H1 (cell line): ENCODE results near the gene BTNL3. TPM values are rescaled to one million over a fixed set of nuclear protein-coding genes. Genes with fewer than 3 reads are reported as not detected.

Source experiments
- CTCF ChIA-PET: fragments of 300-600 bp; sonication (Branson Sonifier 250); formaldehyde crosslinking; loops from one replicate; lab custom pipeline; 2021; ENCODE audit not compliant: partially characterized antibody; lab: Charles Lee
- POLR2A ChIA-PET: fragments of 300-600 bp; sonication (Branson Sonifier 250); formaldehyde crosslinking; loops from one replicate; lab custom pipeline; 2021; ENCODE audit warnings: inconsistent platforms; ENCODE audit not compliant: partially characterized antibody; lab: Charles Lee
- DNase-seq, 2 experiments: peaks; one replicate each; pipeline versions ENCODE4 v3.0.0 to v3.0.0-alpha.2; 2010 to 2022; ENCODE audit warnings: low spot score in 2 of 2, low read depth in 1 of 2, mixed read lengths in 1 of 2
- FAIRE-seq: peaks from 2 replicates; lab custom pipeline; 2011; peaks lifted over from hg19 to GRCh38; lab: Jason Lieb, UNC
- H2AFZ ChIP-seq: 2 replicates; pipeline ENCODE4 v1.8.1; 2012; ENCODE audit warnings: low read length, inconsistent platforms
- H2AK5ac ChIP-seq: 2 replicates; pipeline ENCODE4 v1.6.1; 2013; ENCODE audit warnings: low read depth, low read length
- H2BK120ac ChIP-seq: replicated peaks from 2 replicates; pipeline ENCODE3; 2013; ENCODE audit warnings: low read depth, low read length, inconsistent platforms
- H2BK12ac ChIP-seq: 2 replicates; pipeline ENCODE4 v1.6.1; 2013; ENCODE audit warnings: low read depth, low read length
- H2BK15ac ChIP-seq: 2 replicates; pipeline ENCODE4 v1.6.1; 2013; ENCODE audit warnings: low read length
- H2BK20ac ChIP-seq: 2 replicates; pipeline ENCODE4 v1.6.1; 2013; ENCODE audit warnings: low read length
- H2BK5ac ChIP-seq: 2 replicates; pipeline ENCODE4 v1.6.1; 2013; ENCODE audit warnings: low read depth, low read length
- H3K14ac ChIP-seq: 2 replicates; pipeline ENCODE4 v1.6.1; 2013; ENCODE audit warnings: inconsistent platforms; ENCODE audit not compliant: insufficient read length
- H3K18ac ChIP-seq: 2 replicates; pipeline ENCODE4 v1.6.1; 2013; ENCODE audit warnings: low read length; ENCODE audit errors: extremely low read depth
- H3K23ac ChIP-seq: 2 replicates; pipeline ENCODE4 v1.6.1; 2013; ENCODE audit warnings: inconsistent platforms; ENCODE audit not compliant: insufficient read length
- H3K23me2 ChIP-seq: 2 replicates; pipeline ENCODE4 v1.6.1; 2013; ENCODE audit warnings: low read depth, low read length
- H3K27ac ChIP-seq: 2 replicates; pipeline ENCODE4 v1.6.1; 2011; ENCODE audit warnings: low read depth, low read length, inconsistent platforms
- H3K27me3 ChIP-seq, 4 experiments: replicated peaks in 1 of 4; 1 replicate in 1 of 4; 2 replicates in 3 of 4; pipeline versions ENCODE4 v1.6.1 to v1.8.1; 2011 to 2013; ENCODE audit warnings: low read length in 3 of 4, mild to moderate bottlenecking in 3 of 4, inconsistent platforms in 2 of 4, mixed read lengths in 2 of 4, moderate library complexity in 1 of 4; ENCODE audit not compliant: control insufficient read depth in 3 of 4, insufficient read depth in 3 of 4; ENCODE audit errors: extremely low read depth in 1 of 4
- H3K36me3 ChIP-seq, 4 experiments: 2 replicates each; pipeline versions ENCODE4 v1.6.1 to v1.8.1; 2011 to 2013; ENCODE audit warnings: mild to moderate bottlenecking in 4 of 4, low read length in 3 of 4, moderate library complexity in 2 of 4, control low read depth in 1 of 4, inconsistent platforms in 1 of 4; ENCODE audit not compliant: insufficient read depth in 4 of 4, control insufficient read depth in 2 of 4
- H3K4ac ChIP-seq: replicated peaks from 2 replicates; pipeline ENCODE3; 2013; ENCODE audit warnings: low read length, low read depth, mixed read lengths, inconsistent platforms; ENCODE audit not compliant: insufficient read length
- H3K4me1 ChIP-seq, 4 experiments: replicated peaks in 1 of 4; 1 replicate in 1 of 4; 2 replicates in 3 of 4; pipeline versions ENCODE4 v1.6.1 to v1.8.1; 2011 to 2013; ENCODE audit warnings: low read length in 3 of 4, inconsistent platforms in 2 of 4, mixed read lengths in 1 of 4; ENCODE audit not compliant: insufficient read depth in 4 of 4, control insufficient read depth in 3 of 4
- H3K4me2 ChIP-seq, 2 experiments: 2 replicates each; pipeline versions ENCODE4 v1.6.1 to v1.8.1; 2011 to 2013; ENCODE audit warnings: low read depth in 2 of 2, low read length in 2 of 2, control low read depth in 1 of 2, inconsistent platforms in 1 of 2, mild to moderate bottlenecking in 1 of 2; ENCODE audit not compliant: insufficient read depth in 1 of 2
- H3K4me3 ChIP-seq, 4 experiments: fragments of 200-600, 300-600 bp in 1 of 4; sonication (generic), shearing (Covaris generic), sonication (Bioruptor Twin) in 1 of 4; 2 replicates each; pipeline versions ENCODE4 v1.5.1 to v1.8.1; 2011 to 2016; ENCODE audit warnings: low read length in 4 of 4, low read depth in 3 of 4, control low read depth in 2 of 4, inconsistent platforms in 2 of 4, mild to moderate bottlenecking in 2 of 4, mixed read lengths in 1 of 4, moderate library complexity in 1 of 4; ENCODE audit not compliant: insufficient read depth in 2 of 4; ENCODE audit errors: extremely low read depth in 1 of 4
- H3K56ac ChIP-seq: replicated peaks from 2 replicates; pipeline ENCODE3; 2013; ENCODE audit warnings: low read depth, mild to moderate bottlenecking, mixed read lengths, low read length, inconsistent platforms; ENCODE audit not compliant: insufficient read length
- H3K79me1 ChIP-seq: 2 replicates; pipeline ENCODE4 v1.6.1; 2013; ENCODE audit warnings: low read depth, low read length, control low read depth
- H3K79me2 ChIP-seq, 2 experiments: 2 replicates each; pipeline versions ENCODE4 v1.6.1 to v1.8.1; 2012 to 2013; ENCODE audit warnings: low read length in 2 of 2, mild to moderate bottlenecking in 2 of 2, inconsistent platforms in 1 of 2; ENCODE audit not compliant: insufficient read depth in 2 of 2, control insufficient read depth in 1 of 2
- H3K9ac ChIP-seq, 4 experiments: replicated peaks in 1 of 4; 1 replicate in 1 of 4; 2 replicates in 3 of 4; pipeline versions ENCODE4 v1.6.1 to v1.8.1; 2011 to 2013; ENCODE audit warnings: low read depth in 3 of 4, low read length in 3 of 4, control low read depth in 2 of 4, mild to moderate bottlenecking in 2 of 4, moderate library complexity in 2 of 4, inconsistent platforms in 1 of 4; ENCODE audit errors: extremely low read depth in 1 of 4
- H3K9me3 ChIP-seq, 2 experiments: 2 replicates each; pipeline versions ENCODE4 v1.6.1 to v1.8.1; 2012 to 2013; ENCODE audit warnings: mild to moderate bottlenecking in 2 of 2, moderate library complexity in 2 of 2, control low read depth in 1 of 2, inconsistent platforms in 1 of 2, low read depth in 1 of 2, low read length in 1 of 2, mixed read lengths in 1 of 2; ENCODE audit not compliant: insufficient read depth in 2 of 2
- H4K20me1 ChIP-seq, 2 experiments: replicated peaks in 1 of 2; 2 replicates each; pipeline versions ENCODE3 to v1.8.1; 2011 to 2013; ENCODE audit warnings: inconsistent platforms in 2 of 2, low read length in 2 of 2, mild to moderate bottlenecking in 1 of 2; ENCODE audit not compliant: insufficient read depth in 2 of 2, control insufficient read depth in 1 of 2
- H4K5ac ChIP-seq: 2 replicates; pipeline ENCODE4 v1.6.1; 2013; ENCODE audit warnings: low read length, low read depth, mixed read lengths, inconsistent platforms; ENCODE audit not compliant: insufficient read length
- H4K8ac ChIP-seq: 2 replicates; pipeline ENCODE4 v1.8.0; 2013; ENCODE audit warnings: mild to moderate bottlenecking, moderate library complexity, low read length, inconsistent platforms; ENCODE audit not compliant: insufficient read depth; ENCODE audit errors: extremely low read depth
- H4K91ac ChIP-seq: replicated peaks from 2 replicates; pipeline ENCODE3; 2013; ENCODE audit warnings: low read length, mixed read lengths, inconsistent platforms; ENCODE audit not compliant: insufficient read length
- ASH2L ChIP-seq: fragments of 200-600, 300-600 bp; sonication (generic); IDR thresholded peaks from one replicate; pipeline ENCODE4 v1.7.1; 2017; ENCODE audit warnings: low read length
- ATF3 ChIP-seq: IDR thresholded peaks from 2 replicates; pipeline ENCODE4 v1.6.1; 2011; ENCODE audit warnings: low read depth, mild to moderate bottlenecking, low read length; ENCODE audit not compliant: insufficient read depth
- BACH1 ChIP-seq: IDR thresholded peaks from 2 replicates; pipeline ENCODE4 v1.6.1; 2012; ENCODE audit warnings: low read length, improper control_type of control experiment
- CBX5 ChIP-seq: fragments of 300-800, 300-1000 bp; sonication (generic); IDR thresholded peaks from 2 replicates; pipeline ENCODE4 v1.7.1; 2016; ENCODE audit warnings: antibody characterized with exemption, low read length, low read depth
- CBX8 ChIP-seq: fragments of 300-800, 300-1000 bp; sonication (generic); IDR thresholded peaks from 2 replicates; pipeline ENCODE4 v1.7.1; 2016; ENCODE audit warnings: low read depth, low read length, borderline replicate concordance
- POLR2AphosphoS5 ChIP-seq: IDR thresholded peaks from 2 replicates; pipeline ENCODE4 v1.6.1; 2011; ENCODE audit warnings: low read depth, low read length
- SIRT6 ChIP-seq: IDR thresholded peaks from one replicate; pipeline ENCODE4 v1.7.1; 2012; ENCODE audit warnings: low read length, inconsistent platforms
- SP2 ChIP-seq: IDR thresholded peaks from 2 replicates; pipeline ENCODE4 v1.6.1; 2012; ENCODE audit warnings: mild to moderate bottlenecking, low read length, inconsistent platforms
- TAF1 ChIP-seq: IDR thresholded peaks from 2 replicates; pipeline ENCODE4 v1.6.1; 2011; ENCODE audit warnings: mild to moderate bottlenecking, low read depth, low read length
- TBP ChIP-seq: IDR thresholded peaks from 2 replicates; pipeline ENCODE4 v1.6.1; 2011; ENCODE audit warnings: low read depth, low read length, improper control_type of control experiment
- WGBS, 2 experiments: shearing (Covaris generic) in 1 of 2; methylation state at CpG; one replicate each; pipeline versions ENCODE4 v1.1.6 to v1.1.7; 2013 to 2015; ENCODE audit warnings: low lambda C conversion rate in 2 of 2, mixed read lengths in 2 of 2, inconsistent platforms in 1 of 2, low coverage in 1 of 2, missing lambda C conversion rate in 1 of 2; ENCODE audit not compliant: insufficient replicate concordance in 2 of 2, insufficient coverage in 1 of 2, insufficient read length in 1 of 2; ENCODE audit errors: extremely low coverage in 1 of 2, missing lambda C conversion rate in 1 of 2; 5-methylcytosine and 5-hydroxymethylcytosine counted together
- polyA plus RNA-seq, 7 experiments: library from polyadenylated mRNA; depleted of rRNA in 3 of 7; stranded (reverse) in 5 of 7; unstranded in 2 of 7; fragments of >200 nt in 5 of 7; fragments of 200-250 nt in 2 of 7; gene quantifications; 1 replicate in 5 of 7; 2 replicates in 1 of 7; 4 replicates in 1 of 7; pipeline versions ENCODE4 v1.2.1 to v1.2.3, GENCODE V29; 2011 to 2013; ENCODE audit warnings: missing spikeins in 2 of 7, mixed read lengths in 2 of 7
- total RNA-seq: library from RNA; stranded (reverse); fragmentation: NEBNext Ultra II Directional; extraction: Animal tissue kit (Norgen Biotek cat#: 25700); gene quantifications from 2 replicates; pipeline ENCODE4 v1.2.1, GENCODE V29; 2021

Gene BTNL3
- total and polyA plus RNA-seq, 2 of the 8 experiments (the other 6 are each of a cell fraction or from before 2014, with no cell fraction given): not detected

- Histone ChIP-seq H3K18ac (no peak overlapping the region), H3K14ac (no peak overlapping the region), H3K9me3 (peaks cover 6 to 7% of the 10 kb centered on the region in 2 experiments; a peak in 2 of 4 replicates), H2BK15ac (no peak overlapping the region), H3K27ac (no peak overlapping the region), H4K91ac (no peak overlapping the region), H3K23ac (no peak overlapping the region), H3K4ac (no peak overlapping the region), H3K23me2 (no peaks in the 10 kb centered on the region), H3K27me3 (no peaks in the 10 kb centered on the region), H2AFZ (no peak overlapping the region), H2BK12ac (no peak overlapping the region), H2BK120ac (no peak overlapping the region), H3K4me2 (no peak overlapping the region), H3K4me3 (no peak overlapping the region), H4K20me1 (no peaks in the 10 kb centered on the region), H3K56ac (no peak overlapping the region), H3K36me3 (no peaks in the 10 kb centered on the region), H3K79me1 (no peaks in the 10 kb centered on the region), H3K9ac (no peak overlapping the region), H3K79me2 (no peaks in the 10 kb centered on the region), H2BK5ac (no peak overlapping the region), H4K5ac (no peak overlapping the region), H4K8ac (no peak overlapping the region), H3K4me1 (no peaks in the 10 kb centered on the region), H2AK5ac (no peak overlapping the region), H2BK20ac (no peak overlapping the region)
- FAIRE-seq (no peak), DNase-seq (no peak)
- CTCF ChIA-PET: no interaction called here
- POLR2A ChIA-PET: no interaction called here
- TF ChIP-seq TAF1 (no peak), SIRT6 (no peak), SP2 (no peak), ASH2L (no peak), POLR2AphosphoS5 (no peak), CBX8 (no peak), CBX5 (no peak), BACH1 (no peak), TBP (no peak), ATF3 (no peak)
- 87% methylated on average over 6 of the region's 6 CpGs; no CpG with 5 or more reads in 1 of the 2 experiments for WGBS, 2 experiments
Observed at GRCh38 chr5:180976518-180976917, 12.1 kb upstream of the BTNL3 start.
